Bronchial epithelial cell (primary cell): ENCODE data around the gene STARD3NL. TPM values are rescaled to one million over a fixed set of nuclear protein-coding genes. Genes with fewer than 3 reads are reported as not detected.

Source experiments
- DNase-seq: peaks from one replicate; pipeline ENCODE4 v3.0.0-alpha.2; 2010; ENCODE audit warnings: low read depth
- FAIRE-seq: peaks from 2 replicates; lab custom pipeline; 2011; peaks lifted over from hg19 to GRCh38; lab: Jason Lieb, UNC
- H3K27me3 ChIP-seq: 2 replicates; pipeline ENCODE4 v1.5.1; 2011; ENCODE audit warnings: low read length; ENCODE audit not compliant: control insufficient read depth, insufficient read depth
- H3K36me3 ChIP-seq: 2 replicates; pipeline ENCODE4 v1.5.1; 2011; ENCODE audit warnings: low read length; ENCODE audit not compliant: control insufficient read depth, insufficient read depth
- H3K4me3 ChIP-seq: 2 replicates; pipeline ENCODE4 v1.5.1; 2011; ENCODE audit warnings: mild to moderate bottlenecking, low read depth, low read length, control low read depth
- CTCF ChIP-seq: IDR thresholded peaks from 2 replicates; pipeline ENCODE4 v1.5.1; 2011; ENCODE audit warnings: mild to moderate bottlenecking, moderate library complexity, low read length, control low read depth, inconsistent platforms; ENCODE audit not compliant: insufficient read depth, severe bottlenecking
- total RNA-seq: library from RNA; depleted of rRNA; stranded (reverse); fragments of >200 nt; gene quantifications from 2 replicates; pipeline ENCODE4 v1.2.1, GENCODE V29; 2014

Gene STARD3NL
- total RNA-seq, 1 donor from 2014 or later: 35.0 TPM

- no peak for TF ChIP-seq CTCF
Observed at GRCh38 chr7:38177621-38178003, 433 bp upstream of the STARD3NL start.

GRCh38 chr7:38178695-38179344 lies 775 bp downstream of the STARD3NL start:
- no peak for FAIRE-seq
- no peak for TF ChIP-seq CTCF

More at GRCh38 chr7:38177621-38178003, 433 bp upstream of the STARD3NL start:
- Histone ChIP-seq H3K36me3 (no peaks in the 10 kb centered on the region), H3K27me3 (no peaks in the 10 kb centered on the region), H3K4me3 (peak overlapping the region; percentile 87)
- DNase-seq (no peak), FAIRE-seq (no peak)

GRCh38 chr7:38179776-38180226 lies 1.8 kb downstream of the STARD3NL start:
- Histone ChIP-seq H3K36me3 (no peaks in the 10 kb centered on the region), H3K27me3 (no peaks in the 10 kb centered on the region), H3K4me3 (no peak overlapping the region)
- TF ChIP-seq CTCF: no peak
- no peak for DNase-seq
- FAIRE-seq: no peak

More at GRCh38 chr7:38178695-38179344, 775 bp downstream of the STARD3NL start:
- Histone ChIP-seq H3K27me3 (no peaks in the 10 kb centered on the region), H3K4me3 (peak overlapping the region; percentile 87), H3K36me3 (no peaks in the 10 kb centered on the region)
- DNase-seq: peak; percentile 42

- no peak for DNase-seq
- Histone ChIP-seq H3K4me3 (no peak overlapping the region), H3K36me3 (no peaks in the 10 kb centered on the region), H3K27me3 (no peaks in the 10 kb centered on the region)
- no peak for FAIRE-seq
- no peak for TF ChIP-seq CTCF
Observed at GRCh38 chr7:38181111-38181510, 3.1 kb downstream of the STARD3NL start.

GRCh38 chr7:38182450-38182849 lies 4.4 kb downstream of the STARD3NL start:
- Histone ChIP-seq H3K36me3 (no peaks in the 10 kb centered on the region), H3K27me3 (no peaks in the 10 kb centered on the region), H3K4me3 (no peak overlapping the region)
- DNase-seq: no peak
- no peak for FAIRE-seq
- no peak for TF ChIP-seq CTCF
